Measurements from ENCODE around the gene CREB3L2. TPM values are rescaled to one million over a fixed set of nuclear protein-coding genes. Genes with fewer than 3 reads are reported as not detected.

Gene CREB3L2
- total RNA-seq, 1 donor from 2014 or later: 28.2 TPM

- Histone ChIP-seq H3K4me3 (ENCODE audit: low read depth, low read length) (no peak overlapping the region), H3K36me3 (ENCODE audit: control insufficient read depth, insufficient read depth, low read length) (no peaks in the 10 kb centered on the region), H3K27me3 (ENCODE audit: control insufficient read depth, insufficient read depth, low read length) (no peaks in the 10 kb centered on the region)
- DNase-seq (ENCODE audit: low read depth): no peak
- TF ChIP-seq CTCF (IDR thresholded peaks at IDR 0.05; ENCODE audit: insufficient read depth, low read length, poor library complexity, severe bottlenecking): no peak
Observed at GRCh38 chr7:137996386-137996851, 5.5 kb downstream of the CREB3L2 start.

GRCh38 chr7:137994216-137994615, 7.7 kb downstream of the CREB3L2 start:
- Histone ChIP-seq H3K4me3 (ENCODE audit: low read depth, low read length) (no peak overlapping the region), H3K27me3 (ENCODE audit: control insufficient read depth, insufficient read depth, low read length) (no peaks in the 10 kb centered on the region), H3K36me3 (ENCODE audit: control insufficient read depth, insufficient read depth, low read length) (no peaks in the 10 kb centered on the region)
- no peak for DNase-seq (ENCODE audit: low read depth)
- TF ChIP-seq CTCF (IDR thresholded peaks at IDR 0.05; ENCODE audit: insufficient read depth, low read length, poor library complexity, severe bottlenecking): no peak

GRCh38 chr7:137993395-137993743, 8.5 kb downstream of the CREB3L2 start:
- Histone ChIP-seq H3K27me3 (ENCODE audit: control insufficient read depth, insufficient read depth, low read length) (no peaks in the 10 kb centered on the region), H3K4me3 (ENCODE audit: low read depth, low read length) (no peak overlapping the region), H3K36me3 (ENCODE audit: control insufficient read depth, insufficient read depth, low read length) (no peaks in the 10 kb centered on the region)
- TF ChIP-seq CTCF (IDR thresholded peaks at IDR 0.05; ENCODE audit: insufficient read depth, low read length, poor library complexity, severe bottlenecking): no peak
- no peak for DNase-seq (ENCODE audit: low read depth)

GRCh38 chr7:137992550-137993394, 9.1 kb downstream of the CREB3L2 start:
- Histone ChIP-seq H3K27me3 (ENCODE audit: control insufficient read depth, insufficient read depth, low read length) (no peaks in the 10 kb centered on the region), H3K36me3 (ENCODE audit: control insufficient read depth, insufficient read depth, low read length) (no peaks in the 10 kb centered on the region), H3K4me3 (ENCODE audit: low read depth, low read length) (no peak overlapping the region)
- DNase-seq (ENCODE audit: low read depth): no peak
- TF ChIP-seq CTCF (IDR thresholded peaks at IDR 0.05; ENCODE audit: insufficient read depth, low read length, poor library complexity, severe bottlenecking): no peak

- H3K36me3 ChIP-seq (ENCODE audit: control insufficient read depth, insufficient read depth, low read length): no peaks in the 10 kb centered on the region
- H3K4me3 ChIP-seq (ENCODE audit: low read depth, low read length): no peak overlapping the region
- DNase-seq (ENCODE audit: low read depth): no peak
- TF ChIP-seq CTCF (IDR thresholded peaks at IDR 0.05; ENCODE audit: insufficient read depth, low read length, poor library complexity, severe bottlenecking): no peak
- H3K27me3 ChIP-seq (ENCODE audit: control insufficient read depth, insufficient read depth, low read length): no peaks in the 10 kb centered on the region
Observed at GRCh38 chr7:137992104-137992549, 9.8 kb downstream of the CREB3L2 start.
